ENCODE measurements around the gene DDR1. TPM values are rescaled to one million over a fixed set of nuclear protein-coding genes. Genes with fewer than 3 reads are reported as not detected.

DDR1 gene
- total RNA-seq, 1 experiment from 2014 or later, result 0.15 TPM

DNA sequence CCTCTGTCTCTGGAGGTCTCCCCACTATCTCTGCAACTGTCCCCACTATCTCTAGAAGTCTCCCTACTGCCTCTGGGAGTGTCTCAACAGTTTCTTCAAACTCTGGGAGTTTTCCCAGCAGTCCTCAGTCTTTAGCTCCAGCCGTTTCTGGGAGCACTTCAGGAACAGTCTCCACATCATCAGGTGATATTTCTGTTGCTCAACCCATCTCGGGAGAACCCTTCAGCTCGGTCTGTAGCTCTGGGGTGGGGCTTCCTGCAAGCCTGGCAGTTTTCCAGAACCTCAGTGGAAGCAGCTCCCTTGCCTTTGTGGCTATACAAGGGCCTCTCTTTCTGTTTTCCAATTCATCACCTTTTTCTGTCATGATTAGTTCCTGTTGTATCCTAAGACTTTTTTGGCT is 50.7 kb downstream of the DDR1 start:
- no peak overlapping the region for H2AFZ ChIP-seq (ENCODE audit: low read length)
- H3K4me3 ChIP-seq (ENCODE audit: low read length), result no peak overlapping the region
- H3K9me3 ChIP-seq (ENCODE audit: low read length), result no peaks in the 10 kb centered on the region
- no peaks in the 10 kb centered on the region for H4K20me1 ChIP-seq (ENCODE audit: insufficient read depth, low read depth, low read length)
- no peak overlapping the region for H3K4me2 ChIP-seq (ENCODE audit: low read depth, low read length, poor library complexity, severe bottlenecking)
- no peaks in the 10 kb centered on the region for H3K9me2 ChIP-seq (replicated peaks; ENCODE audit: insufficient read depth, low read length)
- H3K9ac ChIP-seq (ENCODE audit: low read length), result no peak overlapping the region
- H3K4me1 ChIP-seq (ENCODE audit: low read length), result no peaks in the 10 kb centered on the region
- H3K27ac ChIP-seq (ENCODE audit: low read length), result no peak overlapping the region
- DNase-seq, result no peak
- H3K79me2 ChIP-seq (ENCODE audit: low read length), result no peaks in the 10 kb centered on the region
- no peaks in the 10 kb centered on the region for H3K27me3 ChIP-seq (ENCODE audit: low read length)
- H3K36me3 ChIP-seq (ENCODE audit: insufficient read depth, low read length), result no peaks in the 10 kb centered on the region

DNA sequence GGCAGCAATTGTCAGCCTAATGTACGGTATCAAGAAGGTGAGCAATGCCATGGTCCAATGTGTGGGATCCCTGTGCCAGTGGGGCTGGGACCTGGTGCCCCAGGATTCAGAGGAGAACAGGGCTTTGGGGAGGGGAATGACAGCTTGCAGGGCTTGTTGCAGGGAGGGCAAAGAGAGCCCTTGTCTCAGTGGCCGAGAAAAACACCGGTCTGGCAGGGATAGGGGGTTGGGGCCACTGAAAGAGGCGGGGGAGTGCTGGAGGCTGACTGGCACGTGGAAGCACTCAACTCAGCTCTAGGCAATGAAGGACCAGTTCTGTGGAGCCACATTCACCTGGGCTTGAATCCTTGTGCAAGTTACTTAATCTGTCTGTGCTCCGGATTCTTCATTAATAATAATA is 52.9 kb downstream of the DDR1 start:
- no peak overlapping the region for H3K4me3 ChIP-seq (ENCODE audit: low read length)
- no peaks in the 10 kb centered on the region for H3K79me2 ChIP-seq (ENCODE audit: low read length)
- no peak for DNase-seq
- H3K9ac ChIP-seq (ENCODE audit: low read length), result no peak overlapping the region
- H3K9me2 ChIP-seq (replicated peaks; ENCODE audit: insufficient read depth, low read length), result no peaks in the 10 kb centered on the region
- no peaks in the 10 kb centered on the region for H4K20me1 ChIP-seq (ENCODE audit: insufficient read depth, low read depth, low read length)
- H3K9me3 ChIP-seq (ENCODE audit: low read length), result no peaks in the 10 kb centered on the region
- H3K27me3 ChIP-seq (ENCODE audit: low read length), result no peaks in the 10 kb centered on the region
- H3K36me3 ChIP-seq (ENCODE audit: insufficient read depth, low read length), result no peaks in the 10 kb centered on the region
- H2AFZ ChIP-seq (ENCODE audit: low read length), result no peak overlapping the region
- H3K4me1 ChIP-seq (ENCODE audit: low read length), result peaks cover 8% of the 10 kb centered on the region
- no peak overlapping the region for H3K4me2 ChIP-seq (ENCODE audit: low read depth, low read length, poor library complexity, severe bottlenecking)
- H3K27ac ChIP-seq (ENCODE audit: low read length), result no peak overlapping the region

DNA sequence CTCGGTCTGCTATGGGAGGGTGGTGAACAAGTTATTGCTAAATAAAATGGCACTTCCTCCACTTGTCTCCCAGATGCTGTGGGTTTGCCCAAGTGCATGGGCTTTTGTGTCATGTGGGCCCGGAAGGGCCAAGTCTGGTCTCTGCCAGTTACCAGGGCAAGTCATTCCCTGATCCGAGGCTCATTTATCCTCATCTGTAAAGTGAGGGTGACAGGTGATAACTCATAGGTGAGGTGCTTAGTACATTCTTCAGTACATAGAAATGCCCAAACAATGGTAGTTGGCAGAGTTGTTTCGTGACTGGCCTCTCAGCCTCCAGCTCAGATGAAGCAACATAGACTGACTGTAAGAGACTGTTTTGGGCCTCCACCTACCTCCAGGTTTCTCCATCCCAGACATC is 54.4 kb downstream of the DDR1 start:
- Histone ChIP-seq H3K36me3 (ENCODE audit: insufficient read depth, low read length) (no peaks in the 10 kb centered on the region), H4K20me1 (ENCODE audit: insufficient read depth, low read depth, low read length) (no peaks in the 10 kb centered on the region), H3K9me3 (ENCODE audit: low read length) (no peaks in the 10 kb centered on the region), H3K9me2 (replicated peaks; ENCODE audit: insufficient read depth, low read length) (no peaks in the 10 kb centered on the region), H3K9ac (ENCODE audit: low read length) (no peak overlapping the region), H3K4me3 (ENCODE audit: low read length) (no peak overlapping the region), H3K4me1 (ENCODE audit: low read length) (peaks cover 8% of the 10 kb centered on the region), H3K4me2 (ENCODE audit: low read depth, low read length, poor library complexity, severe bottlenecking) (no peak overlapping the region), H3K27ac (ENCODE audit: low read length) (no peak overlapping the region), H3K79me2 (ENCODE audit: low read length) (no peaks in the 10 kb centered on the region), H2AFZ (ENCODE audit: low read length) (no peak overlapping the region), H3K27me3 (ENCODE audit: low read length) (no peaks in the 10 kb centered on the region)
- DNase-seq, result no peak

DNA sequence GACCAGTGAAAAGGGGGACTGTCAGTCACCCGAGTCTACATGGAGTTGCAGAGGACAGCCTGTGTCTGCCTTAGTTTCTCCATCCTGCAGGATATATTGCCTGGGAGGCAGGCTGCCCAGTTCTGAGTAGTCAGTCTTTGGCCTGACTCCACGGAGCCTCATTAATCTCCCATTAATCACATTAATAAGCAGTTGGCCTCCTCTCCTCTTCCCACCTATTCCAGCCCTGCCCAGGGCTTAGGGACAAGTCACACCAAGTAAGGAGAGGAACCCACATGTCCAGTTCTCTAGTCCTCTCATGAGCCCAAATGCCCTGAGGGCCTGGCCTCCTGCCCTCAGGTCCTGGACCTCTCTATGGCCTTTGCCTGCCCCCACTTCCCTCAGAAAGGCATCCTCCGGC is 55.2 kb downstream of the DDR1 start:
- Histone ChIP-seq H3K4me3 (ENCODE audit: low read length) (no peak overlapping the region), H3K27me3 (ENCODE audit: low read length) (no peaks in the 10 kb centered on the region), H3K27ac (ENCODE audit: low read length) (no peak overlapping the region), H3K9me2 (replicated peaks; ENCODE audit: insufficient read depth, low read length) (no peaks in the 10 kb centered on the region), H3K4me1 (ENCODE audit: low read length) (peaks cover 8% of the 10 kb centered on the region), H3K79me2 (ENCODE audit: low read length) (no peaks in the 10 kb centered on the region), H3K4me2 (ENCODE audit: low read depth, low read length, poor library complexity, severe bottlenecking) (no peak overlapping the region), H3K9me3 (ENCODE audit: low read length) (no peaks in the 10 kb centered on the region), H3K36me3 (ENCODE audit: insufficient read depth, low read length) (no peaks in the 10 kb centered on the region), H4K20me1 (ENCODE audit: insufficient read depth, low read depth, low read length) (no peaks in the 10 kb centered on the region), H3K9ac (ENCODE audit: low read length) (no peak overlapping the region), H2AFZ (ENCODE audit: low read length) (no peak overlapping the region)
- DNase-seq, result no peak

DNA sequence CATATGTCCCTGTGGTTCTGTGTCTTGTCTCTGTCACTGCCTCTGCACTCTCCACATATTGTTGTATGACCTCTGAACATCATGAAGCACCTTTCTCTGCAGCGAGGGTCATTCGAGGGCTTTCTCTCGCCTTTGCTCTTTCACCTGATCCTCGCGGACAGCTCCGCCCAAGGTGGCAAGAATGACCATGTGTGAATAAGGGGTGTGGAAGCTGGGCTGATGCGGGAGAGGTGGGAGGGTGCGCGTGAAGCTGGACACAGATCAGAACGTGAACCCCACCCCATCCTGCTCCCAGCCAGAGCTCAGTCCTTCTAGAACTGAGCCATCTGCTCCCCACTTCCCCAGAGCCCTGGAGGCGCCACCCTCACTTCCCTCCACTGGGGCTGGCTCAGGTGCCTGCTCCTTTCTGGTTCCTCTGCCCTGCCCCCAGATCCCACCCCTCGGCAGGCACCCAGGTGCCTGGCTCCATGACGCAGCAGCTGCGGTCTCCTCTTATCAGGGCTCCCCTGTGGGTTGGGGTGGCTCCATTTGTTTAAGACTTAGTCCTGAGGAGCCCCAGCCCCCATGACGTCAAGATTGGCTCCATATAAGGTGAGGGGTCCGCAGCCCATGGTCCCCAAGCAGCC is 56.2 kb downstream of the DDR1 start, which contains the start of gene MUCL3:
TSS of gene MUCL3 (plus strand) at position 613 of the 626 bp plus-strand sequence. CDS start 27 bp downstream, outside the sequence.
- H3K36me3 ChIP-seq (ENCODE audit: insufficient read depth, low read length), result no peaks in the 10 kb centered on the region
- no peaks in the 10 kb centered on the region for H3K9me3 ChIP-seq (ENCODE audit: low read length)
- H3K79me2 ChIP-seq (ENCODE audit: low read length), result no peaks in the 10 kb centered on the region
- H3K27me3 ChIP-seq (ENCODE audit: low read length), result no peaks in the 10 kb centered on the region
- no peaks in the 10 kb centered on the region for H4K20me1 ChIP-seq (ENCODE audit: insufficient read depth, low read depth, low read length)
- H3K9me2 ChIP-seq (replicated peaks; ENCODE audit: insufficient read depth, low read length), result no peaks in the 10 kb centered on the region
- no peak within 1 kb of the TSS for H3K9ac ChIP-seq (ENCODE audit: low read length)
- no peak within 1 kb of the TSS for H3K27ac ChIP-seq (ENCODE audit: low read length)
- H3K4me3 ChIP-seq (ENCODE audit: low read length), result no peak within 1 kb of the TSS
- DNase-seq, result no peak
- H3K4me2 ChIP-seq (ENCODE audit: low read depth, low read length, poor library complexity, severe bottlenecking), result no peak within 1 kb of the TSS
- H2AFZ ChIP-seq (ENCODE audit: low read length), result no peak within 1 kb of the TSS
- H3K4me1 ChIP-seq (ENCODE audit: low read length), result peaks cover 8% of the 10 kb centered on the region

DNA sequence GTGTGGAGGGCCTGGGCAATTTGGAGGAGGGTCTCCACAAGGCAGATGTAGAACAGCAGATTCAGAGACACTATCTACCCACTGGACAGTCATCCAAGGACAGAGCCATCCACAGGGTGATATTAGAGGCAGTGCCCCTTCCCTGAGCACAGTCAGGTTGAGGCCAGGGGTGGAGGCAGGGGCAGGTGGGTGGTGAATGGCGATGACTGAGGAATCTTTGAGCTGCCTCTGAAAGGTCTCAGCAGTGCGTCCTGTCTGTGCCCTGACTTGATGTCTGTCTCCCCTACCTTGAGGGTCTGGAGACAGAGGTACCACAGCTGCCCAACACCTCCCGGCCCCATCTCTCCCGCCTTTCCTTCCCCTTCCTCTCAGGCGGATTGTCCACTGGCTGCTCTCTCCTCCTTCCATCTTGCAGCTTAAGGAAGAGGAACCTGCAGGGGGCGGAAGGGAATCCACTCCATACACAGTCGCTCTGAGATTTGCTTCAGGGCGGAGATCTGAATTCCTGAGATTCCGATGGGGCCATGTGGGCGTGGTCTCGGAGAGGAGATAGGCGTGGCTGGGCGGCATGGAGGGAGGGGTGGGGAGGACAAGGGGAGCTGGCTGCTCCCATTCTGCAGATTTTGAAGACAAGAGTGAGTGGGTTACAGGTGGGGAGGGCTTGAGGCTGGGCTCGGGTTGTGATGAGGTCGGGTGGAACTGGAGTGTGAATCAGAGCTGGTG is 58.2 kb downstream of the DDR1 start:
- Histone ChIP-seq H3K9me2 (replicated peaks; ENCODE audit: insufficient read depth, low read length) (no peaks in the 10 kb centered on the region), H3K27me3 (ENCODE audit: low read length) (no peaks in the 10 kb centered on the region), H3K27ac (ENCODE audit: low read length) (no peak overlapping the region), H3K36me3 (ENCODE audit: insufficient read depth, low read length) (no peaks in the 10 kb centered on the region), H3K4me2 (ENCODE audit: low read depth, low read length, poor library complexity, severe bottlenecking) (no peak overlapping the region), H3K79me2 (ENCODE audit: low read length) (no peaks in the 10 kb centered on the region), H3K9ac (ENCODE audit: low read length) (no peak overlapping the region), H3K4me1 (ENCODE audit: low read length) (peaks cover 8% of the 10 kb centered on the region), H2AFZ (ENCODE audit: low read length) (no peak overlapping the region), H3K4me3 (ENCODE audit: low read length) (no peak overlapping the region), H3K9me3 (ENCODE audit: low read length) (no peaks in the 10 kb centered on the region), H4K20me1 (ENCODE audit: insufficient read depth, low read depth, low read length) (no peaks in the 10 kb centered on the region)
- no peak for DNase-seq

DNA sequence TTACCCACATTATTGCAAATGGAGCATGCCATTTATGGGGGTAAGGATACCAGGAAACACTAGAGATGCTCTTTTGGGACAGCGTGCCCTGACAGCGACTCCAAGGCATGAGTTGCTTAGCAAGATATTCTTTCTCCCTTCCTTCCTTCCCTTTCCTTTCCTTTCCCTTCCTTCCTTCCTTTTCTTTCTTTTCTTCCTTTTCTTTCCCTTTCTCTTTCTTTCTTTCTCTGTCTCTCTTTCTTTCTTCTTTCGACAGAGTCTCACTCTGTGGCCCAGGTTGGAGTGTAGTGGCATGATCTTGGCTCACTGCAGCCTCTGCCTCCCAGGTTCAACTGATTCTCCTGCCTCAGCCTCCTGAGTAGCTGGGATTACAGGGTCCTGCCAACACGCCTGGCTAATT is 59.7 kb downstream of the DDR1 start:
- H3K36me3 ChIP-seq (ENCODE audit: insufficient read depth, low read length), result no peaks in the 10 kb centered on the region
- H2AFZ ChIP-seq (ENCODE audit: low read length), result no peak overlapping the region
- H4K20me1 ChIP-seq (ENCODE audit: insufficient read depth, low read depth, low read length), result no peaks in the 10 kb centered on the region
- H3K4me1 ChIP-seq (ENCODE audit: low read length), result peaks cover 8% of the 10 kb centered on the region
- DNase-seq, result no peak
- no peak overlapping the region for H3K27ac ChIP-seq (ENCODE audit: low read length)
- no peak overlapping the region for H3K4me2 ChIP-seq (ENCODE audit: low read depth, low read length, poor library complexity, severe bottlenecking)
- H3K79me2 ChIP-seq (ENCODE audit: low read length), result no peaks in the 10 kb centered on the region
- no peaks in the 10 kb centered on the region for H3K27me3 ChIP-seq (ENCODE audit: low read length)
- H3K9me3 ChIP-seq (ENCODE audit: low read length), result no peaks in the 10 kb centered on the region
- H3K9ac ChIP-seq (ENCODE audit: low read length), result no peak overlapping the region
- H3K9me2 ChIP-seq (replicated peaks; ENCODE audit: insufficient read depth, low read length), result no peaks in the 10 kb centered on the region
- H3K4me3 ChIP-seq (ENCODE audit: low read length), result no peak overlapping the region

DNA sequence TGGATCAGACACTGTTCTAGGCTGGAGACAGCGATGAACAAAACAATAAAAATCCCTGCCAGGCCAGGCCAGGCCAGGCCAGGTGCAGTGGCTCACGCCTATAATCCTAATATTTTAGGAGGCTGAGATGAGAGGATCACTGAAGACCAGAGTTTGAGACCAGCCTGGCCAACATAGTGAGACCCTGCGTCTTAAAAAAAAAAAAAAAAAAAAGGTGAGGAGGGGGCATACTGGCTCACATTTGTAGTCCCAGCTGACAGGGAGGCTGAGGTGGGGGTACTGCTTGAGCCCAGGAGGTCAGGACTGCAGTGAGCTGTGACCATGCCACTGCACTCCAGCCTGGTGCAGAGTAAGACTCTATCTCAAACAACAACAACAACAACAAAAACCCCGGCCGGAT is 61.0 kb downstream of the DDR1 start:
- peaks cover 8% of the 10 kb centered on the region for H3K4me1 ChIP-seq (ENCODE audit: low read length)
- H3K27ac ChIP-seq (ENCODE audit: low read length), result no peak overlapping the region
- H2AFZ ChIP-seq (ENCODE audit: low read length), result no peak overlapping the region
- DNase-seq, result no peak
- H3K9me2 ChIP-seq (replicated peaks; ENCODE audit: insufficient read depth, low read length), result no peaks in the 10 kb centered on the region
- H3K36me3 ChIP-seq (ENCODE audit: insufficient read depth, low read length), result no peaks in the 10 kb centered on the region
- no peak overlapping the region for H3K4me2 ChIP-seq (ENCODE audit: low read depth, low read length, poor library complexity, severe bottlenecking)
- no peaks in the 10 kb centered on the region for H3K79me2 ChIP-seq (ENCODE audit: low read length)
- H3K4me3 ChIP-seq (ENCODE audit: low read length), result no peak overlapping the region
- H3K27me3 ChIP-seq (ENCODE audit: low read length), result no peaks in the 10 kb centered on the region
- no peak overlapping the region for H3K9ac ChIP-seq (ENCODE audit: low read length)
- H4K20me1 ChIP-seq (ENCODE audit: insufficient read depth, low read depth, low read length), result no peaks in the 10 kb centered on the region
- H3K9me3 ChIP-seq (ENCODE audit: low read length), result no peaks in the 10 kb centered on the region
